Naive B cell (primary cell): ENCODE measurements around the gene MEF2B. TPM values are rescaled to one million over a fixed set of nuclear protein-coding genes. Genes with fewer than 3 reads are reported as not detected.
"Not testable (repeated sequence)": the region's sequence is repeated elsewhere in the genome, so short reads cannot be mapped to it uniquely, and the experiment has no call there.

Experiments used
- ATAC-seq, 2 donors: fragments of 150-1000 bp; cut with Tn5 transposase; 2 replicates each; pipeline ENCODE4 v1.10.0; 2021; ENCODE audit warnings: low read depth in 2 of 2, mild to moderate bottlenecking in 2 of 2, moderate library complexity in 2 of 2
- DNase-seq: peaks from one replicate; pipeline ENCODE4 v3.0.0; 2022
- H3K27ac Mint-ChIP-seq, 6 donors: one replicate each; pipeline ENCODE4 v1.8.0; 2020 to 2022; ENCODE audit warnings: mild to moderate bottlenecking in 6 of 6, mixed read lengths in 6 of 6, moderate library complexity in 5 of 6, inconsistent platforms in 2 of 6
- H3K27me3 Mint-ChIP-seq, 3 donors: one replicate each; pipeline ENCODE4 v1.8.0; 2021 to 2022; ENCODE audit warnings: mixed read lengths in 3 of 3, mild to moderate bottlenecking in 1 of 3
- H3K36me3 Mint-ChIP-seq, 2 donors: one replicate each; pipeline ENCODE4 v1.8.0; 2020 to 2022; ENCODE audit warnings: mixed read lengths in 2 of 2, inconsistent platforms in 1 of 2, mild to moderate bottlenecking in 1 of 2
- H3K4me1 Mint-ChIP-seq, 3 donors: one replicate each; pipeline ENCODE4 v1.8.0; 2020 to 2022; ENCODE audit warnings: mixed read lengths in 3 of 3, inconsistent platforms in 1 of 3, mild to moderate bottlenecking in 1 of 3, moderate library complexity in 1 of 3
- H3K4me3 Mint-ChIP-seq, 8 donors: one replicate each; pipeline ENCODE4 v1.8.0; 2020 to 2022; ENCODE audit warnings: mild to moderate bottlenecking in 8 of 8, mixed read lengths in 8 of 8, moderate library complexity in 8 of 8, inconsistent platforms in 2 of 8
- H3K9me3 Mint-ChIP-seq, 7 donors: one replicate each; pipeline ENCODE4 v1.8.0; 2020 to 2022; ENCODE audit warnings: mixed read lengths in 7 of 7, mild to moderate bottlenecking in 5 of 7, inconsistent platforms in 2 of 7, moderate library complexity in 1 of 7
- polyA plus RNA-seq, 6 donors: library from polyadenylated mRNA; unstranded; fragments of 300-500 nt; fragmentation: Illumina TruSeq; gene quantifications; one replicate each; pipeline ENCODE4 v1.2.3, GENCODE V29; 2021; ENCODE audit warnings: low read depth in 6 of 6

MEF2B gene
- polyA plus RNA-seq, 6 donors from 2014 or later: 0.19 to 1.4 (median 0.38) TPM; not detected in 2

- Mint-ChIP-seq H3K27ac (peak overlapping the region in 2 of 6 donors; percentile 60 to 81), H3K27me3 (no peaks in the 10 kb centered on the region), H3K4me1 (peaks cover 0 to 4% (median 3%) of the 10 kb centered on the region in 3 donors), H3K9me3 (no peaks in the 10 kb centered on the region), H3K4me3 (peak overlapping the region in 1 of 8 donors; percentile 72), H3K36me3 (no peaks in the 10 kb centered on the region)
- no peak for DNase-seq
- no peak for ATAC-seq
Observed at GRCh38 chr19:19145281-19145680, 24.8 kb downstream of the MEF2B start.

GRCh38 chr19:19142347-19142746 is 27.7 kb downstream of the MEF2B start:
- H3K36me3 Mint-ChIP-seq: no peaks in the 10 kb centered on the region
- no peaks in the 10 kb centered on the region for H3K9me3 Mint-ChIP-seq
- H3K4me1 Mint-ChIP-seq: peaks cover 16 to 31% (median 16%) of the 10 kb centered on the region in 3 donors
- no peak overlapping the region for H3K4me3 Mint-ChIP-seq
- no peaks in the 10 kb centered on the region for H3K27me3 Mint-ChIP-seq
- ATAC-seq (no peak), DNase-seq (no peak)
- H3K27ac Mint-ChIP-seq: no peak overlapping the region

DNA sequence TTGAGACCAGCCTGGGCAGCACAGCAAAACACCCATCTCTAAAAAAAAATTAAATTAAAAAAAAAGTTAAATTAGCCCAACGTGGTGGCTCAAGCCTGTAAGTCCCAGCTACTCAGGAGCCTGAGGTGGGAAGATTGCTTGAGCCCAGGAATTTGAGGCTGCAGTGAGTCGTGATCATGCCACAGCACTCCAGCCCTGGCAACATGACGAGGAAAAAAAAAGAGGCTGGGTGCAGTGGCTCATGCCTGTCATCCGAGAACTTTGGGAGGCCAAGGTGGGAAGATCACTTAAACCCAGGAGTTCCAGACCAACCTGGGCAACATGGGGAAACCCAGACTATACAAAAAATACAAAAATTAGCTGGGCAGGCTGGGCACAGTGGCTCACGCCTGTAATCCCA is 29.6 kb downstream of the MEF2B start:
- ATAC-seq (no peak), DNase-seq (no peak)
- Mint-ChIP-seq H3K9me3 (no peaks in the 10 kb centered on the region), H3K27me3 (no peaks in the 10 kb centered on the region), H3K36me3 (no peaks in the 10 kb centered on the region), H3K4me1 (peaks cover 22 to 35% (median 23%) of the 10 kb centered on the region in 3 donors), H3K27ac (no peak overlapping the region), H3K4me3 (no peak overlapping the region)

DNA sequence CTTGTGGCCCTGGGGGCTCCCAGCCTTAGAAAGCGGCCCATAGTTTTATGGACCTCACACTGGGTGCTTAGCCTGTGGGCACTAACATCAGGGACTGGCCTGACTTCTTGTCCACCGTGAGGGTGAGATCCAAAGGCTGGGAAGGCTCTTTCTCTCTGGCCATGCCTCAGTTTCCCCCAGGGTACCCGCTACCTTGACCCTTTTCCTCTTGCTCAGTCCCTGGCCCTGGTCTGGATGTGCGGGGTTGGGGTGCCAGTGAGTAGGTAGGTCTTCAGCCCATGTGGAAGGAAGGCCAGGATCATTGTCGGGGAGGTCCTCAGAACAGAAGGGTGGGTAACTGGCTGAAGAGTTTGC is 30.2 kb downstream of the MEF2B start:
- H3K36me3 Mint-ChIP-seq: no peaks in the 10 kb centered on the region
- H3K4me3 Mint-ChIP-seq: peak overlapping the region in 2 of 8 donors; percentile 66 to 74

GRCh38 chr19:19138109-19138981 is 31.7 kb downstream of the MEF2B start, which contains the start of gene TMEM161A:
Gene TMEM161A, minus strand, starts transcription at chr19:19138478. Its CDS starts 50 bp downstream, at chr19:19138428.
- peak; percentile 91 for DNase-seq
- Mint-ChIP-seq H3K4me1 (peaks cover 27 to 37% (median 32%) of the 10 kb centered on the region in 3 donors), H3K36me3 (no peaks in the 10 kb centered on the region)

More for the DNA sequence above, 30.2 kb downstream of the MEF2B start:
- no peaks in the 10 kb centered on the region for H3K27me3 Mint-ChIP-seq
- no peak for ATAC-seq
- peaks cover 23 to 35% (median 28%) of the 10 kb centered on the region in 3 donors for H3K4me1 Mint-ChIP-seq
- peak overlapping the region in 1 of 6 donors; percentile 92 for H3K27ac Mint-ChIP-seq
- no peaks in the 10 kb centered on the region for H3K9me3 Mint-ChIP-seq
- DNase-seq: no peak

GRCh38 chr19:19137556-19138108 is 32.4 kb downstream of the MEF2B start:
- DNase-seq (no peak), ATAC-seq (no peak)
- no peaks in the 10 kb centered on the region for H3K9me3 Mint-ChIP-seq

More at GRCh38 chr19:19138109-19138981, 31.7 kb downstream of the MEF2B start, which contains the start of gene TMEM161A:
- peak; percentile 98 for ATAC-seq
- H3K9me3 Mint-ChIP-seq: no peaks in the 10 kb centered on the region
- no peaks in the 10 kb centered on the region for H3K27me3 Mint-ChIP-seq
- H3K27ac Mint-ChIP-seq: peak within 1 kb of the TSS; percentile 87 to 99 (median 96)
- peak within 1 kb of the TSS; percentile 87 to 100 (median 99) for H3K4me3 Mint-ChIP-seq

GRCh38 chr19:19135713-19136112 is 34.4 kb downstream of the MEF2B start:
- not testable (repeated sequence) for H3K9me3 Mint-ChIP-seq, DNase-seq, H3K4me3 Mint-ChIP-seq, H3K36me3 Mint-ChIP-seq, H3K27me3 Mint-ChIP-seq, ATAC-seq, H3K27ac Mint-ChIP-seq
- H3K4me1 Mint-ChIP-seq: peaks cover 27 to 37% (median 32%) of the 10 kb centered on the region in 3 donors

More at GRCh38 chr19:19137556-19138108, 32.4 kb downstream of the MEF2B start:
- H3K4me1 Mint-ChIP-seq: peaks cover 27 to 37% (median 32%) of the 10 kb centered on the region in 3 donors
- peak overlapping the region in 4 of 6 donors; percentile 87 to 99 (median 96) for H3K27ac Mint-ChIP-seq
- H3K27me3 Mint-ChIP-seq: no peaks in the 10 kb centered on the region
- H3K4me3 Mint-ChIP-seq: peak overlapping the region; percentile 87 to 100 (median 99)
- H3K36me3 Mint-ChIP-seq: no peaks in the 10 kb centered on the region

DNA sequence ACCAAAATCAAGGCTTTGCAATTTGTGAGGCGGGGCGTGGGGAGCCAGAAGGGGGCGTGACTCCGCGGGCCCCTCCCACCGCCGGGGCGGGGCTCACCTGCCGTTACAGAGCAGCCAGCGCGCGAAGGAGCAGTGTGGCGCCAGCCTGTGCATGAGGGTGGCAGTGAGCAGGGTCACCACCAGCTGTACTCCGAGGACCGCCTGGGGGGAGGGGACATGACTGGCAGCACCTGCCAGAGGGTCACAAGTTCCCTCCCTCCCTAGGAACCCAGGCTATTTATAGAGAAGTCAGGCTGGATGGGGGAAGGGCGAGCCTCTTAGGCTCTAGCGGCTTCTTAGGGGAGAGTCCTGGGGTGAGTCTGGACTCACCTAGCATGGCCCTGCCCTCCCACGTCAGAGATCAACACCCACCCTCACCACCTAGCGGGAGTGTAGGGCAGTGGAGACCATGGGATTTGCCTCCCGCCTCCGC is 35.3 kb downstream of the MEF2B start:
- peak; percentile 26 to 42 for ATAC-seq
- DNase-seq: peak; percentile 44
- Mint-ChIP-seq H3K36me3 (no peaks in the 10 kb centered on the region), H3K4me3 (peak overlapping the region in 3 of 8 donors; percentile 28 to 53 (median 41)), H3K27ac (no peak overlapping the region), H3K4me1 (peaks cover 27 to 32% (median 32%) of the 10 kb centered on the region in 3 donors), H3K27me3 (no peaks in the 10 kb centered on the region), H3K9me3 (peaks cover 0 to 5% (median 2%) of the 10 kb centered on the region in 7 donors)

DNA sequence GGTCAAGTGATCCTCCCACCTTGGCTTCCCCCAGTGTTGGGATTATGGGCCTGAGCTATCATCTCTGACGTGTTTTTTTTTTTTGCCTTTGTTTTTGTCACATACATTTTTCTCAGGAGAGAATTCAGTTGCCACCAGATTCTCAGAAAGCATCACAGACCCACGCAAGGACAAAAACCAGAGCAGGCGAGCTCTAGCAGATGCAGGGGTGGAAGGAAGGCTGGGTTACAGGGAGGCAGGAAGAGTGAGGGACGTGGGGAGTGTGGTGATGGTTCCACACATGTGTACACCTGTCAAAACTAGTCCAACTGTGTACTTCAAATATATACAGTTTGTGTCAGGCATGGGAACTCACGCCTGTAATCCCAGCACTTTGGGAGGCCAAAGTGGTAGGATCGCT is 36.1 kb downstream of the MEF2B start:
- Mint-ChIP-seq H3K4me1 (peaks cover 25 to 32% (median 27%) of the 10 kb centered on the region in 3 donors), H3K9me3 (peaks cover 0 to 5% (median 2%) of the 10 kb centered on the region in 7 donors), H3K4me3 (no peak overlapping the region), H3K27me3 (no peaks in the 10 kb centered on the region), H3K27ac (peak overlapping the region in 2 of 6 donors; percentile 70 to 85), H3K36me3 (no peaks in the 10 kb centered on the region)
- no peak for ATAC-seq
- DNase-seq: no peak

DNA sequence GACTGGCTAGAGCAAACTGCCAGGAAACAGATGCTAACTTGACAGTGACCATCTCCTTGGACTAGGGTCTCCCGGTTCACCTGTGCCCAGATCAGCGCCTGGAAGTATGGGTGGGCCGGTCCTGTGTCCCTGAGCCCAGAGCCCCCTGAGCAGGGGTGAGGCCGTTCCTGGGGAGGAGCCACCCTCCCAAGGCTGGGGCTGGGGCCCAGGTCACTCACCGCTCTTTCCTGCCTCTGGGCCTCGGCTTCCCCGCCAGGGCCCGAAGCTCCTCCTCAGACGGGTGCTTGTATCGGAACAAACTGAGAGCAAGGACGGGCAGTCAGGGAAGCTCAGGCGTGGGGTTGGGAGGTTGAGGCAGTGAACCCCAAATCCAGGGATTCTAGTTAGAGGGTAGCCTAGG is 37.2 kb downstream of the MEF2B start:
- peaks cover 14 to 22% (median 21%) of the 10 kb centered on the region in 3 donors for H3K4me1 Mint-ChIP-seq
- H3K9me3 Mint-ChIP-seq: peaks cover 0 to 5% (median 2%) of the 10 kb centered on the region in 7 donors
- H3K27me3 Mint-ChIP-seq: no peaks in the 10 kb centered on the region
- DNase-seq (no peak), ATAC-seq (no peak)
- H3K4me3 Mint-ChIP-seq: no peak overlapping the region
- H3K27ac Mint-ChIP-seq: peak overlapping the region in 1 of 6 donors; percentile 52
- H3K36me3 Mint-ChIP-seq: peaks cover 0 to 2% of the 10 kb centered on the region in 2 donors

GRCh38 chr19:19131989-19132388 is 38.1 kb downstream of the MEF2B start:
- Mint-ChIP-seq H3K27ac (no peak overlapping the region), H3K36me3 (peaks cover 0 to 5% of the 10 kb centered on the region in 2 donors), H3K9me3 (peaks cover 0 to 5% (median 2%) of the 10 kb centered on the region in 7 donors), H3K4me3 (no peak overlapping the region), H3K4me1 (peaks cover 5 to 14% (median 13%) of the 10 kb centered on the region in 3 donors), H3K27me3 (no peaks in the 10 kb centered on the region)
- DNase-seq (no peak), ATAC-seq (no peak)

DNA sequence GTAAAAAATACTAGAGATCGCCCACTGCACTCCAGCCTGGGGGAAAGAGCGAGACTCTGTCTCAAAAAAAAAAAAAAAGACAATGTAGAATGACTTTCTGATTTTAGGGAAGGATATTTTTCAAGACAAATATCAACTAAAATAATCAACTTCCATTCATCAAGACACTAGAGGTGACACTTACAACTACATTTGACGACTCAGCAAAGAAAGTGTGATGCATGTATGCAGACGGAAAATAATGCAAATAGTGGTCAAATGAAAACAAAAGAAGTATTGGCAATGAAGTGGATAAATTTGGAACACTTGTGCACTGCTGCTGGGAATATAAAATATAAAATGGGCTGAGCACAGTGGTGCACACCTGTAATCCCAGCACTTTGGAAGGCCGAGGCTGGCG is 44.0 kb downstream of the MEF2B start:
- H3K9me3 Mint-ChIP-seq: peaks cover 5 to 11% (median 8%) of the 10 kb centered on the region in 7 donors
- no peaks in the 10 kb centered on the region for H3K27me3 Mint-ChIP-seq
- H3K36me3 Mint-ChIP-seq: peaks cover 14 to 23% of the 10 kb centered on the region in 2 donors

DNA sequence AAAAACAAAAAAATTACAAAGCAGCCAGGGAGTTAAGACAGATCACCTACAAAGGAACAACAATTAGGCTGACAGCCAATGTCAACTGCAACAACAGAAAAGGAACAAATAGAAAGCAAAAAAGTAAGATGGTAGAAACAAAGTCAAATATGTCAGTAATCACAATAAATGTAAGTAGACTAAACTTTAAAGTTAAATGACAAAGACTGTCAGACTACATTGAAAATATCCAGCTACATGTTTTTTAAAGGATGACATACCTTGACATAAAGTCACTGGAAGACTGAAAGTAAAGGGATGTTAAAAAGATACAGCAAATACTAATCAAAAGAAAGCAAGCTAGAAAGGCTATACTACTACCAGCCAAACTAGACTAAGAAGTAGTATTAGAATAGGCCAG is 46.7 kb downstream of the MEF2B start:
- peaks cover 5 to 11% (median 8%) of the 10 kb centered on the region in 7 donors for H3K9me3 Mint-ChIP-seq
- ATAC-seq (no peak), DNase-seq (no peak)
- H3K27me3 Mint-ChIP-seq: no peaks in the 10 kb centered on the region
- no peak overlapping the region for H3K4me3 Mint-ChIP-seq
- peaks cover 14 to 34% of the 10 kb centered on the region in 2 donors for H3K36me3 Mint-ChIP-seq
- peak overlapping the region in 1 of 6 donors; percentile 30 for H3K27ac Mint-ChIP-seq
- H3K4me1 Mint-ChIP-seq: peaks cover 0 to 4% (median 0%) of the 10 kb centered on the region in 3 donors

More for the DNA sequence above, 44.0 kb downstream of the MEF2B start:
- Mint-ChIP-seq H3K27ac (peak overlapping the region in 1 of 6 donors; percentile 33), H3K4me3 (no peak overlapping the region), H3K4me1 (peaks cover 0 to 4% (median 0%) of the 10 kb centered on the region in 3 donors)
- DNase-seq (no peak), ATAC-seq (no peak)
